GM13977 (cell line): ENCODE measurements around the gene HPN.

ENCODE experiments used
- DNase-seq: peaks from one replicate; pipeline ENCODE4 v3.0.0; 2012; ENCODE audit warnings: low spot score
- in situ Hi-C: fragments of 300-500 bp; cut with MboI; formaldehyde crosslinking; loops from one replicate; pipeline ENCODE4 v1.12.0; 2022; ENCODE audit warnings: low sequenced_read_pairs, low pct_unique_long_range_greater_than_20kb, mixed read lengths, inconsistent platforms; ENCODE audit not compliant: unreplicated experiment
- TF ChIP-seq, protein P1 (sequence below): IDR thresholded peaks from 2 replicates; pipeline ENCODE4 v1.5.1; 2012; ENCODE audit warnings: mild to moderate bottlenecking, control low read depth; ENCODE audit not compliant: insufficient read depth; ENCODE audit errors: extremely low read depth, missing control alignments

The HPN gene

GRCh38 chr19:35021596-35021995 lies 19.9 kb upstream of the HPN start:
- TF ChIP-seq, protein P1, sequence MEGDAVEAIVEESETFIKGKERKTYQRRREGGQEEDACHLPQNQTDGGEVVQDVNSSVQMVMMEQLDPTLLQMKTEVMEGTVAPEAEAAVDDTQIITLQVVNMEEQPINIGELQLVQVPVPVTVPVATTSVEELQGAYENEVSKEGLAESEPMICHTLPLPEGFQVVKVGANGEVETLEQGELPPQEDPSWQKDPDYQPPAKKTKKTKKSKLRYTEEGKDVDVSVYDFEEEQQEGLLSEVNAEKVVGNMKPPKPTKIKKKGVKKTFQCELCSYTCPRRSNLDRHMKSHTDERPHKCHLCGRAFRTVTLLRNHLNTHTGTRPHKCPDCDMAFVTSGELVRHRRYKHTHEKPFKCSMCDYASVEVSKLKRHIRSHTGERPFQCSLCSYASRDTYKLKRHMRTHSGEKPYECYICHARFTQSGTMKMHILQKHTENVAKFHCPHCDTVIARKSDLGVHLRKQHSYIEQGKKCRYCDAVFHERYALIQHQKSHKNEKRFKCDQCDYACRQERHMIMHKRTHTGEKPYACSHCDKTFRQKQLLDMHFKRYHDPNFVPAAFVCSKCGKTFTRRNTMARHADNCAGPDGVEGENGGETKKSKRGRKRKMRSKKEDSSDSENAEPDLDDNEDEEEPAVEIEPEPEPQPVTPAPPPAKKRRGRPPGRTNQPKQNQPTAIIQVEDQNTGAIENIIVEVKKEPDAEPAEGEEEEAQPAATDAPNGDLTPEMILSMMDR: no peak
- no peak for DNase-seq
- in situ Hi-C loops: no loop called here

DNA sequence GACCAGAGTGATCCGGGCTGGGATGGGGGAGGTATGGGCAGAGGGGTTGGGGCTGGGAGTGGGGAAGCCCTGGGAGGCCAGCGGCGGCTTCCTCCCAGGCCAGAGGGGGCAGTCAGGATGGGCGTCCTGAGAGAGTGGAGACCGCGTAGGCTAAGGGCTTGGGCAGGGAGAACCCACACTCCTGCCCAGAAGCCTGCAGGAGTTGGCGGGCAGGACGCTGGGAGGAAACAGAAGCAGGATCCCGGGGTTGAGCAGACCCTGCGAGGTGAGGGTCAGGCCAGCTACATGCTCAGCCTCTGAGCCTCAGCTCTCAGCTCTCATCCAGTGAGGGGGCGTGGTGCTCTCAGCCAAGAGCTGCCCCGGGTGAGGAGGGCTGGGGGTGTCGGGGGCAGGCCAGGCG lies 19.1 kb upstream of the HPN start:
- TF ChIP-seq, protein P1: no peak
- DNase-seq: no peak
- in situ Hi-C loops: no loop called here

DNA sequence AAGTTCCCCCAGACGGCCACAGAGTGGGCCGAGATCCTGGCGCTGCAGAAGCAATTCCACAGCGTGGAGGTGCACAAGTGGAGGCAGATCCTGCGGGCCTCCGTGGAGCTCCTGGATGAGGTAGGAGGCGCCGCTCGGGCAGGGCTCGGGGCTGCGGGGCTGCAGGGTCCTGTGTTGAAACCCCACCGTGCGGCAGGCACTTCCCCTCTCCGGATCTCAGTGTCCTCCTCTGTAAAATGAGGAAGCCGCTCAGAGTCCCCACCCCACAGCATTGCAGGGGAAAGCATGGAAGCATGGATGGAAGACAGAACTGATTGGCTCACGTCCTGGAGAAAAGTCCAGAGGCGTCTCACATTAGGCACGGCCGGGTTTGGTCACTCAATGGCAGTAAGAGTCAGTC lies 18.1 kb upstream of the HPN start:
- TF ChIP-seq, protein P1: no peak
- in situ Hi-C loops: no loop called here
- DNase-seq: no peak

GRCh38 chr19:35024095-35024494 lies 17.4 kb upstream of the HPN start:
- DNase-seq: no peak
- in situ Hi-C loops: no loop called here
- TF ChIP-seq, protein P1: no peak

DNA sequence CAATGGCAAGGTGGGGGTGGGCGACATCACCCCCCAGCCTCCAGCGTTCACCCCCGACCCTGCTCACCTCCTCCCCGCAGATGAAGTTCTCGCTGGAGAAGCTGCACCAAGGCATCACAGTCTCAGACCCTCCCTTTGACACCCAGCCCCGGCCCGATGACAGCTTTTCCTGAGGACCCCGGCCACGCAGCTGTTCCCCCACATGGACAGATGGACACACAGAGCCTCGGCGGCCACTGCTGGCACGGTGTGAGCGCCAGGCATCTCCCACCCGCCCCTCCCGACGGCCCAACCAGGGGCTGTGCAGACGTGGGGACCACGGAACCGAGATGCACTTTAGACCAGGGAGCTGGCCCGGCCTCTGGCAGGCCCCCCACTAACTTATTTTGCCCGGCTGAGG lies 15.6 kb upstream of the HPN start:
- TF ChIP-seq, protein P1: no peak
- DNase-seq: no peak
- in situ Hi-C loops: no loop called here

- TF ChIP-seq, protein P1: no peak
- no peak for DNase-seq
- in situ Hi-C loops: no loop called here
Measured at GRCh38 chr19:35026418-35026817, 15.1 kb upstream of the HPN start.

- TF ChIP-seq, protein P1: no peak
- in situ Hi-C loops: no loop called here
- no peak for DNase-seq
Measured at GRCh38 chr19:35027009-35027408, 14.5 kb upstream of the HPN start.
